GM12892 (cell line): ENCODE measurements around the gene NDUFB7.

Source experiments
- POLR2A ChIP-seq: IDR thresholded peaks from 2 replicates; pipeline ENCODE4 v1.6.1; 2011; ENCODE audit warnings: low read depth, low read length, control low read depth
- POLR2AphosphoS5 ChIP-seq: IDR thresholded peaks from 2 replicates; pipeline ENCODE4 v1.6.1; 2011; ENCODE audit warnings: low read depth, low read length, control low read depth

DNA sequence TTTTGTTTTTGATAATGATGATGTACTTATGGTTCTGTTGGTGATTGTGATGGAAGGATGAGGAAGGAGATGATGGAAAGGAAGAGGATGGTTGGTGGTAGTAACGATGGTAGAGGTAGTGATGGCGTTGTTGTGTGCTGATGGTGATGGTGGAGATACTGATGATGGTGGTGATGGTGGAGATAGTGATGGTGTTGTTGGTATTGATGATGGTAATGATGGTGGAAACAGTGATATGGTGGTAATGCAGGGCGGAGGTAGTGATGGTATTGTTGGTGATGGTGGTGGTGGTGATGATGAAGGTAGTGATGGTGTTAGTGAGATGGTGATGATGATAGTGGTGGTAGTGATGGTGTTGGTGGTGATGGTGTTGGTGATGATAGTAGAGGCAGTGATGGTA is 23.7 kb upstream of the NDUFB7 start:
- TF ChIP-seq POLR2A (peak; percentile 60), POLR2AphosphoS5 (peak; percentile 42; the same call in 1 of the 2 replicates)
